Nephron (organoid): Measurements from ENCODE around the gene DIP2B.

Experiments
- H3K27ac Mint-ChIP-seq, 3 experiments: 2 replicates each; pipeline ENCODE4 v1.8.0; 2020; ENCODE audit warnings: mixed read lengths in 3 of 3, mild to moderate bottlenecking in 2 of 3, moderate library complexity in 1 of 3
- H3K27me3 Mint-ChIP-seq: 2 replicates; pipeline ENCODE4 v1.8.0; 2021; ENCODE audit warnings: low read depth, mild to moderate bottlenecking, moderate library complexity, mixed read lengths
- H3K36me3 Mint-ChIP-seq: 2 replicates; pipeline ENCODE4 v1.8.0; 2020; ENCODE audit warnings: low read depth, mixed read lengths
- H3K4me1 Mint-ChIP-seq: 2 replicates; pipeline ENCODE4 v1.8.0; 2020; ENCODE audit warnings: mixed read lengths
- H3K4me3 Mint-ChIP-seq, 3 experiments: 2 replicates each; pipeline ENCODE4 v1.8.0; 2020; ENCODE audit warnings: mild to moderate bottlenecking in 3 of 3, mixed read lengths in 3 of 3, moderate library complexity in 2 of 3
- H3K9me3 Mint-ChIP-seq: 2 replicates; pipeline ENCODE4 v1.8.0; 2020; ENCODE audit warnings: mixed read lengths
- CTCF ChIP-seq, 3 experiments: fragments of 200-600 bp; sonication (generic); IDR thresholded peaks; one replicate each; pipeline ENCODE4 v1.5.0; 2021; ENCODE audit warnings: antibody characterized with exemption in 3 of 3; ENCODE audit not compliant: unreplicated experiment in 3 of 3

DIP2B gene

GRCh38 chr12:50784501-50784900 lies 279.7 kb downstream of the DIP2B start:
- no peak for TF ChIP-seq CTCF (IDR thresholded peaks at IDR 0.05; ENCODE audit: unreplicated experiment in 3 of 3)
- Mint-ChIP-seq H3K4me1 (no peaks in the 10 kb centered on the region), H3K36me3 (peaks cover 59% of the 10 kb centered on the region), H3K27ac (no peak overlapping the region), H3K27me3 (no peaks in the 10 kb centered on the region), H3K9me3 (peaks cover 14% of the 10 kb centered on the region), H3K4me3 (no peak overlapping the region)

GRCh38 chr12:50785406-50786001 lies 280.7 kb downstream of the DIP2B start:
- Mint-ChIP-seq H3K4me1 (no peaks in the 10 kb centered on the region), H3K27ac (no peak overlapping the region), H3K27me3 (no peaks in the 10 kb centered on the region), H3K36me3 (peaks cover 60% of the 10 kb centered on the region), H3K4me3 (no peak overlapping the region), H3K9me3 (peaks cover 14% of the 10 kb centered on the region)
- no peak for TF ChIP-seq CTCF (IDR thresholded peaks at IDR 0.05; ENCODE audit: unreplicated experiment in 3 of 3)

GRCh38 chr12:50786498-50787231 lies 281.9 kb downstream of the DIP2B start:
- Mint-ChIP-seq H3K4me1 (no peaks in the 10 kb centered on the region), H3K27me3 (no peaks in the 10 kb centered on the region), H3K36me3 (peaks cover 62% of the 10 kb centered on the region), H3K27ac (no peak overlapping the region), H3K4me3 (no peak overlapping the region), H3K9me3 (peaks cover 14% of the 10 kb centered on the region)
- no peak for TF ChIP-seq CTCF (IDR thresholded peaks at IDR 0.05; ENCODE audit: unreplicated experiment in 3 of 3)

- H3K4me1 Mint-ChIP-seq = no peaks in the 10 kb centered on the region
- peaks cover 14% of the 10 kb centered on the region for H3K9me3 Mint-ChIP-seq
- no peak for TF ChIP-seq CTCF (IDR thresholded peaks at IDR 0.05; ENCODE audit: unreplicated experiment in 3 of 3)
- H3K27me3 Mint-ChIP-seq = no peaks in the 10 kb centered on the region
- H3K27ac Mint-ChIP-seq = no peak overlapping the region
- peaks cover 58% of the 10 kb centered on the region for H3K36me3 Mint-ChIP-seq
- no peak overlapping the region for H3K4me3 Mint-ChIP-seq
These were observed 282.8 kb downstream of the DIP2B start for GRCh38 chr12:50787618-50788017.

GRCh38 chr12:50788561-50788960 lies 283.8 kb downstream of the DIP2B start:
- no peaks in the 10 kb centered on the region for H3K27me3 Mint-ChIP-seq
- TF ChIP-seq CTCF (IDR thresholded peaks at IDR 0.05; ENCODE audit: unreplicated experiment in 3 of 3) = no peak
- H3K4me1 Mint-ChIP-seq = no peaks in the 10 kb centered on the region
- no peak overlapping the region for H3K27ac Mint-ChIP-seq
- H3K4me3 Mint-ChIP-seq = no peak overlapping the region
- H3K36me3 Mint-ChIP-seq = peaks cover 58% of the 10 kb centered on the region
- H3K9me3 Mint-ChIP-seq = peaks cover 14% of the 10 kb centered on the region

GRCh38 chr12:50790081-50790480 lies 285.3 kb downstream of the DIP2B start:
- Mint-ChIP-seq H3K9me3 (peaks cover 14% of the 10 kb centered on the region), H3K4me3 (no peak overlapping the region), H3K4me1 (no peaks in the 10 kb centered on the region), H3K27ac (no peak overlapping the region), H3K27me3 (no peaks in the 10 kb centered on the region), H3K36me3 (peaks cover 51% of the 10 kb centered on the region)
- TF ChIP-seq CTCF (IDR thresholded peaks at IDR 0.05; ENCODE audit: unreplicated experiment in 3 of 3) = no peak
